HG02981 (cell line): ENCODE measurements around the gene PSME3.
"Not testable (repeated sequence)": the region's sequence is repeated elsewhere in the genome, so short reads cannot be mapped to it uniquely, and the experiment has no call there.

Experiments
- ATAC-seq: cut with Tn5 transposase; IDR thresholded peaks from one replicate; pipeline ENCODE4 v1.9.1; 2021; ENCODE audit warnings: mild to moderate bottlenecking, moderate library complexity; ENCODE audit not compliant: unreplicated experiment

Gene PSME3

DNA sequence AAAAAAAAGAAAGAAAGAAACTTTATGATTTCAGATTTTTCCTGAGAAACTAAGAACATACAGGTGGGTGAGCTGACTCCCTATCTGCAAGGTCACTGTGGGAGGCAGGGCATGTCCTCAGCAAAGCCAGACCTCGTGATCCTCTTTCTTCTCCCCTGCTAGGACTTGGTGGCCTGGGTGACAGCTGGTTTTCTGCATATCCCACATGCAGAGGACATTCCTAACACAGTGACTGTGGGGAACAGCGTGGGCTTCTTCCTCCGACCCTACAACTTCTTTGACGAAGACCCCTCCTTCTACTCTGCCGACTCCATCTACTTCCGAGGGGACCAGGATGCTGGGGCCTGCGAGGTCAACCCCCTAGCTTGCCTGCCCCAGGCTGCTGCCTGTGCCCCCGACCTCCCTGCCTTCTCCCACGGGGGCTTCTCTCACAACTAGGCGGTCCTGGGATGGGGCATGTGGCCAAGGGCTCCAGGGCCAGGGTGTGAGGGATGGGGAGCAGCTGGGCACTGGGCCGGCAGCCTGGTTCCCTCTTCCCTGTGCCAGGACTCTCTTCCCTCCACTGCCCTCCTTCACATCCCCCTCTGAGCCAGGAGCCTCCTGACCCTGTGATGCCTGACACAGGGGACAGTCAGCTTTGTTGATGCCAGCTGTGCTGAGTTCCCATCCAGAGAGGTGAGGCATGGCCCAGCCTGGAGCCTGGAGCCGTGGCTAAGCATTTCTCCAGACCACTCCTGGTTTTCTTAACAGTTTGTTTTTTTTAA, 40.9 kb downstream of the PSME3 start:
- not testable (repeated sequence) for ATAC-seq

DNA sequence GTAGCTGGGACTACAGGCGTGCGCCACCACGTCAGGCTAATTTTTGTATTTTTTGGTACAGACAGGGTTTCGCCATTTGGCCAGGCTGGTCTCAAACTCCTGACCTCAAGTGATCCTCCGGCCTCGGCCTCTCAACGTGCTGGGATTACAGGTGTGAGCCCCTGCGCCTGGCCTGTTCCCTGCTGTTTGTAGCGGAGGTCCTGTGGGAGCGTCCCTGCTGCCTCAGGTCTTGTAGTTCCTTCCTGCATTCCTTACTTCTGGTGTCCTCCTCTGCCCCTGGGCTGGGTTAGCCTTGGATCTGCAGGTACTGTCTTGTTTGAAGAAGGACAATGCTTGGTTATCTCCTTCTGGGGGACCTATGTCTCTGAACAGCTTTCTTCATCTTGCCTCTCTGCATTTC, 43.8 kb downstream of the PSME3 start:
- ATAC-seq = no peak

DNA sequence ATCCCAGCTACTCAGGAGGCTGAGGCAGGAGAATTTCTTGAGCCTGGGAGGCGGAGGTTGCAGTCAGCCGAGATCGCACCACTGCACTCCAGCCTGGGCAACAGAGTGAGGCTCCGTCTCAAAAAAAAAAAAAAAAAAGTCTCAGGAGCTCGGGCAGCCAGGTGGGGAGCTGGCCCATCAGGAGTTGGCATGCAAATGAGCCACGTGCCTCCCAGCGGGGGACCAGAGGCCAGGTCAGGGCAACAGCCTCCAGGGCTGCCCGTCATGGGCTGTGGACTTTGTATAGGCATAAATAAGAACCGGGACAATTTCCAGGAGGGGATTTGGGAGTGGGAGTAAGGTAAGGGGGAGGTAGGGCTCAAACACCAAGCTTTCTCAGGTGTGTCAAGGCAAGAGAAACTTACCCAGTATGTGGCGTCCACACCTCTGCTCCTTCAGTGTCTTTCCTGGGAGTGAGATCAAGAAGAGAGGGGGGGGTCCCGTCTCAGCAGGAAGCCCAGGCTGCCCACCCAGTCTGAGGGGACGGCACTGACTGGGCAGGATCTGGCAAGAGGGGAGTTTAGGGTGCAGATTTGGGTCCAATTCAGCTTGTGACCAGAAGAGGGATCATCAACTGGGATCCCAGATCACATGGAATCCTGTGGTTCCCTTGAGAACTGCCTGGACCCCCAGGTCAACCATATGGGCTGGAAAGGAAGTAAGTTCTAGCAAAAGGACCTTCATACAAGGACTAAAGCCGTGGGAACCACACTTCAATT, 45.1 kb downstream of the PSME3 start:
- no peak for ATAC-seq

DNA sequence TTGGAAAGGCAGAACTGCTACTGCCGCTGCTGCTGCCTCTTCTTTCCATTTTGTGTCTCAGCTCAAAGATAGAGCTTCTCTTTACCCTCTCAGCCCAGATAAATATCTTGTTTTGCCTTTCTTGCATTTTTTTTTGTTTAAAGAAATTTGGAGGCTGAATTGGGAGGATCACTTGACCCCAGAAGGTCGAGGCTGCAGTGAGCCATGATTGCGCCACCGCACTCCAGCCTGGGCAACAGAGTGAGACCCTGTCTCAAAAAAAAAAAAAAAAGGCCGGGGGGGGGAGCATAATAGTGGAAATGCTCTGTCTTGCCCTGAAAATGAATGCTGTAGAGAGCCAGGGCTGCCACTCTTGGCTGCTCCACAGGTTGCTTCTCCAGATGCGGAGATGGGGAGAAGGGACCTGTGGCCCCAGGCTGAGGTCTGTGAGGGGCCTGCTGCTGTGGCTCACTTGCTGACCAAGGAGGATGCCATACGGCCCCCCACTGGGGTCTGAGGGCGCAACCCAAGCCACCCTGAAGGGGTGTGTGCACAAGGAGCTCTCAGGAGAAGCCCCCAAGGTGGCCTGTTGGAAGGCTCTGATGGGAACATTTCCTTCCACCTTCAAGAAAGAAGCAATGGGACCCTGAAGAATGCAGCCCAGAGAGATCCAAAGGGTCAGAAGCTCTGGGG, 45.9 kb downstream of the PSME3 start:
- ATAC-seq = no peak

DNA sequence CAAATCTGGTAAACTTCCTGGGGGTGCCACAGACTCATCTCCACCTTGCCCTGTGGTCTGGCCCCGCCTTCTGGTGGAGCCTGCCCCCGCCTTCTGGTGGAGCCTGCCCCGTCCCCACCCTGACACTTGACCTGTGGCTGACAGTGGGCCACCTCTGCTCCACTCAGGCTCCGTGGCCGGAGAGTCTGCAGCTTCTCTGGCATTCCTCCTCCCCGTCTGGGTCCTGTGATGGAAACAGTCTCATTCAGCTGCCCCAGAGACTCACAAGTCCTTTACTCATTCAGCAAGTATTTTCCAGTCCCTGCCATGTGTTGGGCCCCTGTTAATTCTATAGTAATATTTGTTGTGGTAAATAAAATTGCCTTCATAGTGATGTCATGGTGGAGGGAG, 46.4 kb downstream of the PSME3 start:
- ATAC-seq = no peak

DNA sequence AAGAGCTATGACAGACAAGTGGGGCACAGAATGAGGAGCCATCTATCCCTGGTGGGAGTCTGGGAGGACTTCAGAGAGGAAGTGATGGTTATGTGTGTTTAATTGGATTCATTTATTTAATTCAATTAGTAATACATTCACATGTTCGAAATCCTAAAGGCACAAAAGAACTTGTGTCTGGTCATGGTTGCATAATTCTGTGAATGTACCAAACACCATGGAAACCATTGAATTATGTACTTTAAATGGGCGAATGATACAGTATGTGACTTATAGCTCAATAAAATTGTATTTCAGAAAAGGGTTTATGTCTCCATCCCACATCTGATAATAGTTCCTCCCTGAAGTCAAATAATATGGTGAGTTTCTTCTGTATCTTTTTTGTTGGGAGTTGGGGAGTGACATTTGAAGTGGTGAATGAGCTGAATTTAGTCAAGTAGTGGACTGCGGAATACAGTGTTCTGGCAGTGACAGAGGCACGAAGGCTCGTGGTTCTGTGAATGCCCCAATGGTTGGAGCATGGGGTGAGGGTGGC, 47.6 kb downstream of the PSME3 start:
- no peak for ATAC-seq

DNA sequence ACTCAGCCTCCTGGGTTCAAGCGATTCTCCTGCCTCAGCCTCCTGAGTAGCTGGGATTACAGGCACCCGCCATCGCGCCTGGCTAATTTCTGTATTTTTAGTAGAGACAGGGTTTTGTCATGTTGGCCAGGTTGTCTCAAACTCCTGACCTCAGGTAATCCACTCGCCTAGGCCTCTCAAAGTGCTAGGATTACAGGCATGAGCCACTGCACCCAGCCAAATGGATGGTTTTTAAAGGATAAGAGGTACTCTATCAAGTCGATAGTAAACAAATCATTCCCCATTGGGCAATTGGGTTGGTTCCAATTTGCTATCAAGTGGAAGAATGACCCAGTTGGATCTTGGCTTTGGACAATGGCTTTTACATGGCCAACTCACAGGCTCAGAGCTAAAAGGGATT, 48.5 kb downstream of the PSME3 start:
- not testable (repeated sequence) for ATAC-seq

DNA sequence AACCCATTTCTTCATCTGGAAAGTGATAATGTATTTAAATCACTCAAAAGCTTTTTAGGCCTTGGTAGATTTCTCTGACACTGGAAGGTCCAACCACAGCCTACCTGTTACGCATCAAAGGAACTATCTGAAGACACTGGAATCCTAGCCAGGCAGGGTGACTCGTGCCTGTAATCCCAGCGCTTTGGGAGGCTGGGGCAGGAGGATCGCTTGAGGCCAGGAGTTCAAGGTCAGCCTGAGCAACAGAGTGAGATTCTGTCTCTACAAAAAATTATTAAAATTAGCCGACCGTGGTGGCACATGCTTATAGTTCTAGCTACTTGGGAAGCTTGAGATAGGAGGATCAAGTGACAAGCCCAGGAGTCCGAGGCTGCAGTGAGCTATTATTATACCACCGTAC, 49.0 kb downstream of the PSME3 start:
- no peak for ATAC-seq

DNA sequence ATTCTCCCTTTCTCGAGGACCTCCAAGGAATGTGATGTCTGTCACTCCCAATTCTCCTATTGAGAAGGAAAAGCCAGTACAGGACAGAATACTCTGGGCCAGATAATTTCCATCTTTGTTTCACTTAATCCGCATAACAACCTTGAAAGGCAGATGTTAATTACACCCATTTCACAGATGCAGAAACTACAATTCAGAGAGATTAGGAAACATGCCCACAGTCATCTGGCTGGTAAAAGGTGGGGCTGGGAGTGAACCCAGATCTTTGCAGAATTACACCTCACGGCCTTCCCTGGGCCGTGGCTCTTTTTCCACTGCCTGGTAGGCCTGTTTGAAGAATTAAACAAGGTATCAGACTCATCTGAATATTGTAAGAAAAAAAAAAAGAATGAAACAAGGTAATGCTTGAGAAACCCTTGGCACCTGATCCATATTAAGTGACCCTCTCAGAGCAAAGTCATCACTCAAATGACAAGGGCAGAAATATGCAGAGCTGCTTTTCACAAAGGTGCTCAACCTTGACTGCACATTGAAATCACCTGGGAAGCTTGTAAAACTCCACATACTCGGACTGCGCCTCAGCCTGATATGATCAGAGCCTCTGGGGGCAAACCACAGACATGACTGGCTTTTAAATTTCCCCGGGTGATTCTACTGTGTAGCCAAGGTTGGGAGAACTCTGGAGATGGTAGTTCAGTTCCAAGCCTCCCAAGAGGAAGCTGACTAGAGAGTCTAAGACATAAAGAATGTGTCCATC, 50.8 kb downstream of the PSME3 start:
- ATAC-seq = no peak

DNA sequence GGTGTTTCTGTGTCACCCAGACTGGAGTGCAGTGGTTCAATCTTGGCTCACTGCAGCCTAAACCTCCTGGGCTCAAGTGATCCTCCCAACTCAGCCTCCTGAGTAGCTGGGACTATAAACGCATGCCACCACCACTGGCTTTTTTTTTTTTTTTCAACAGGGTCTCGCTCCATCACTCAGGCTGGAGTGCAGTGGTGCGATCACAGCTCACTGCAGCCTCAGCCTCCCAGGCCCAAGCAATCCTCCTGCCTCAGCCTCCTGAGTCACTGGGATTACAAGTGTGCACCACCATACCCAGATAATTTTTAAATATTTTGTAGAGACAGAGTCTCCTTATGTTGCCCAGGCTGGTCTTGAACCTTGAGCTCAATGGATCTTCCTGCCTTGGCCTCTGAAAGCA, 52.6 kb downstream of the PSME3 start:
- ATAC-seq = not testable (repeated sequence)

DNA sequence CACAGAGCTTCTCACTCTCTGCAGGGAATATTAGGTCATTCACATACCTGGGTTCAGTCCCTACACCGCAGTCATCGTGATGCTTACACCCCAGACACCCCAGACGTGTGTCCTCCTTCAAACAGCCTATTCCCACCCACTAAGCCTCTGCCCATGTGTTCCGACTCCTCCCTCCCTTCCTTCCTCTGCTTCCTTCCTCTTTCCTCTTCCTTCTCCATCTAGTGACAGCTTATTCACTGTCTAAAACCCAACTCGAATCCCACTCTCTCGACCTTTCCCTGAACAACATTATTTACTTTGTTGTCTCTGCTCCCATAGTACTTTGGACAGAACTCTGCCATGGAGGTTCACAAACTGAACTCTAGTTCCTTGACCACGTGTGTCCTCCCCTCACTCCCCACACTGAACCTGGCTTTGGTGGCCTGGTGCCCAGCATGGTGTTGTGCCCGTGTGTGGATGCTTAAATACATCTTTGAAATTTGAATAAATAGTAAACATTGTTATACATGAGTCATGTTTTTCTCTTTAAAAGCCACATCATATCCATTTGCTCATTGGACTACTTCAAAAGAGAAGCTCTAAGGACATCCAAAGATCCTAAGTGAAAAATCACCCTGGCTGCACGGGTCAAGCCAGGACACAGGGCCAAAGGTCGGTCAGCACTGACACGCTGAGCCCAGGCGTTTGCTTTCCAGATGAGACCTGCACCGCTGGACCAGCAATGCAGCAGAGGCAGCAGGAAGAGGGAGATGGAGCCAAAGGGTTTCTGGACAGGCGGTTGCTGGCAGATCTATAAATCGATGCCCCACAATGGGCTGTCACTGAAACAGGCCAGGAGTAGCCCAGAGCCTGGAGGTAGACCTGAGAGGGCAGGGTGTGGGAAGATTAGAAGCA, 53.3 kb downstream of the PSME3 start:
- no peak for ATAC-seq

DNA sequence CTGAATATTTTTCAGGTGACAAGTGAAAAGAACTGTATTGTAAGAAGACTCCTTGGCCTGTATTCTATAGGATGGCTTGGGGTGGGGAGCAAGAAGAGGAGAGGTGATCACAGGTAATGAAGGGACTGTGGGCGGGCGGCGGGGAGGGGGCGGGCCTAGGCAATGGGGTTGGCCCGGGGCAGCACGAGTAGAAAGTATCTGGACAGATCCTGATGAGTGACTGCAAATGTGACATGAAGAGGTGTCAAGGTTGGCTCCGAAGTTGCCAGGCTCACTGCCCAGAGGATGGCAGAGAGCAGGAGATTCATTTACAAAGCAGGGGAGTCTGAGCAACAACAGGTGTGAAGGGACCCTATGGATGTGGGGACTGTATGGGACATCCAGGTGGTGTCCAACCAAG, 56.6 kb downstream of the PSME3 start:
- no peak for ATAC-seq

DNA sequence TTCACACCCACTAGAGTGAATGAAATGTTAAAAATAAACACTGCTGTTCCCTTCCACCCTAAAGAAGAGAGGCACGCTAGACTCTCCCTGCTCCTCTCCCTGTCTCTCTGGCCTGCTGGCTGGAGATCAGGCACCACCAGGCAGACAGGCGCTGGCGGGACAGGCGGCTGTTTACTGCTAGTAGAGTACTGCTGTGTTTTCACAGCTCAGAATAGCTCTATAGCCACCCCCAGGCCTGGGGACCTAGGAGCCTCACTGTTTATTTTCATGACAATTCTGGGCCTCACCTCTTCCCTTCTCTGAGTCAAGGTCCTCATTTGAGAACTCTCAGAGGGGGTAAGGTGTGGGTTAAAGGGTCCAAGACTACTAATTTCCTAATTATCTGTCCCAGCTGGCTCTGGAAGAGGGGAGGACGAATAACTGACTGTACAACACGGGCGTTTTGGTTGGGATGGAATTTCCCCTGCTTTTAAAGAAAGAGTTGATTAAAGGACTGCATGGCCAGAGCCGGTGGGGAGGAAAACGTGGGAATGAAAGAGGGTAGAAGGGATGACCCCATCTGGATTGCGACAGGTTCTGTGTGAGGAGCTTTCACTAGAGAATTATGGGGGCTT, 58.4 kb downstream of the PSME3 start:
- ATAC-seq = no peak

DNA sequence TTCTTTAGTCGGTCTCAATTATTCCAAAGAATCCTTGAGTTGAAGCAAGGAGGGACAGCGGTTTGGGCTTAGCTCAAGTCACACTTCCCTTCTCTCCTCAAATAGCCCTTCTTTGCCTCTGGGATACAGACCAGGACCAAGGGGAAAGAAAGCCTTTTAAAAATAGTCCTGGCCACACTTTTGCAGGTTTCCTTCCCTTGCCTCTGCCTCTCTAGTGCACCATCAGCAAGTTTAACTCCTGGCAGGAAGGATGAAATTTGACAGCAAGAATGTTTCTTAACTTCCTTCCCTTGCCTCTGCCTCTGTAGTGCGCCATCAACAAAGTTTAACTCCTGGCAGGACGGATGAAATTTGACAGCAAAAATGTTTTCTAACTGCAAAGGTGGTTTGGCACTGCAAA, 60.2 kb downstream of the PSME3 start:
- ATAC-seq = no peak
